Suprapubic skin (tissue), 4 donors: Measurements from ENCODE around the gene TRIO. TPM values are rescaled to one million over a fixed set of nuclear protein-coding genes. Genes with fewer than 3 reads are reported as not detected.

Experiments
- DNase-seq, 2 donors: peaks; one replicate each; pipeline ENCODE4 v3.0.0-alpha.2; 2019; ENCODE audit warnings: low spot score in 2 of 2
- H3K27ac ChIP-seq: fragments of 200-600 bp; sonication (generic); one replicate; pipeline ENCODE4 v1.5.1; 2019
- H3K27me3 ChIP-seq: fragments of 200-600 bp; sonication (generic); one replicate; pipeline ENCODE4 v1.5.1; 2019
- H3K36me3 ChIP-seq: fragments of 200-600 bp; sonication (generic); one replicate; pipeline ENCODE4 v1.5.1; 2019
- H3K4me1 ChIP-seq: fragments of 200-600 bp; sonication (generic); one replicate; pipeline ENCODE4 v1.5.1; 2019
- H3K4me3 ChIP-seq: fragments of 200-600 bp; sonication (generic); one replicate; pipeline ENCODE4 v1.5.1; 2019; ENCODE audit warnings: mild to moderate bottlenecking
- H3K9me3 ChIP-seq: fragments of 200-600 bp; sonication (generic); one replicate; pipeline ENCODE4 v1.5.1; 2019
- EP300 ChIP-seq: sonication (generic); formaldehyde crosslinking; IDR thresholded peaks from one replicate; pipeline ENCODE4 v1.6.1; 2017; ENCODE audit warnings: antibody characterized with exemption
- POLR2A ChIP-seq, 2 donors: fragments of 450-650 bp; IDR thresholded peaks; one replicate each; pipeline ENCODE4 v1.6.1; 2017; ENCODE audit warnings: antibody characterized with exemption in 2 of 2, mild to moderate bottlenecking in 2 of 2, moderate library complexity in 2 of 2
- POLR2AphosphoS5 ChIP-seq, 3 donors: sonication (generic); formaldehyde crosslinking; IDR thresholded peaks; one replicate each; pipeline ENCODE4 v1.6.1; 2017; ENCODE audit warnings: antibody characterized with exemption in 3 of 3
- WGBS: methylation state at CpG from one replicate; pipeline ENCODE4 v1.1.5; 2018; 5-methylcytosine and 5-hydroxymethylcytosine counted together
- total RNA-seq, 4 donors: library from RNA; depleted of rRNA; stranded (reverse); fragments of >200 nt; gene quantifications; one replicate each; pipeline ENCODE4 v1.1.0, GENCODE V29; 2016
- TF ChIP-seq, protein P1 (sequence below), 2 donors: fragments of 200-600 bp in 1 of 2; fragments of 450-650 bp in 1 of 2; sonication (generic) in 1 of 2; IDR thresholded peaks; one replicate each; pipeline ENCODE4 v1.5.1; 2016 to 2019; ENCODE audit warnings: antibody characterized with exemption in 2 of 2, mild to moderate bottlenecking in 1 of 2, moderate library complexity in 1 of 2

TRIO gene
- total RNA-seq, 4 donors from 2014 or later = 62.7 to 159 (median 70.4) TPM

DNA sequence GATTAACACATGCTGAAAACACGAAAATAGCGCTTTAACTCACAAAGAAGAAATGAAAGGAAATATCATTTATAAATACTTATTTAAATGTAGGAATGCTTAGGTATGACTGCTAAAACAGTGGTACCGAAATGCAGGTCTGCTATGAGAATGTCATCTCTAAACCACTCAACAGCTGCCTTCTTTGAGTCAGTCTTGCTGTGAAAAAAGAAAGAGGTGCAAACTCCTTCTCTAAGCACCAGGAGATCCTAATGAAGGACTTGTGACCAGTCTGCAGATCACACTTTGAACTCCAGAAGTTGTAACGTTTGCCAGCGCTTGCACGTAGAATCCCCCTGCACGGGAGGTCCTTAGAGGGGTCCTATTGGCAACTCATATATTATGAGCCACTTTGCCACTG is 86.6 kb downstream of the TRIO start:
- no peaks in the 10 kb centered on the region for H3K9me3 ChIP-seq
- no peaks in the 10 kb centered on the region for H3K36me3 ChIP-seq
- 79% methylated on average over 7 of the region's 7 CpGs for WGBS
- no peak for DNase-seq
- H3K27me3 ChIP-seq = no peaks in the 10 kb centered on the region
- no peaks in the 10 kb centered on the region for H3K4me1 ChIP-seq
- H3K27ac ChIP-seq = no peak overlapping the region
- TF ChIP-seq POLR2AphosphoS5 (IDR thresholded peaks at IDR 0.05) (no peak), EP300 (no peak), POLR2A (IDR thresholded peaks at IDR 0.05) (no peak)
- TF ChIP-seq, protein P1, sequence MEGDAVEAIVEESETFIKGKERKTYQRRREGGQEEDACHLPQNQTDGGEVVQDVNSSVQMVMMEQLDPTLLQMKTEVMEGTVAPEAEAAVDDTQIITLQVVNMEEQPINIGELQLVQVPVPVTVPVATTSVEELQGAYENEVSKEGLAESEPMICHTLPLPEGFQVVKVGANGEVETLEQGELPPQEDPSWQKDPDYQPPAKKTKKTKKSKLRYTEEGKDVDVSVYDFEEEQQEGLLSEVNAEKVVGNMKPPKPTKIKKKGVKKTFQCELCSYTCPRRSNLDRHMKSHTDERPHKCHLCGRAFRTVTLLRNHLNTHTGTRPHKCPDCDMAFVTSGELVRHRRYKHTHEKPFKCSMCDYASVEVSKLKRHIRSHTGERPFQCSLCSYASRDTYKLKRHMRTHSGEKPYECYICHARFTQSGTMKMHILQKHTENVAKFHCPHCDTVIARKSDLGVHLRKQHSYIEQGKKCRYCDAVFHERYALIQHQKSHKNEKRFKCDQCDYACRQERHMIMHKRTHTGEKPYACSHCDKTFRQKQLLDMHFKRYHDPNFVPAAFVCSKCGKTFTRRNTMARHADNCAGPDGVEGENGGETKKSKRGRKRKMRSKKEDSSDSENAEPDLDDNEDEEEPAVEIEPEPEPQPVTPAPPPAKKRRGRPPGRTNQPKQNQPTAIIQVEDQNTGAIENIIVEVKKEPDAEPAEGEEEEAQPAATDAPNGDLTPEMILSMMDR (IDR thresholded peaks at IDR 0.05) = no peak
- H3K4me3 ChIP-seq = no peak overlapping the region

DNA sequence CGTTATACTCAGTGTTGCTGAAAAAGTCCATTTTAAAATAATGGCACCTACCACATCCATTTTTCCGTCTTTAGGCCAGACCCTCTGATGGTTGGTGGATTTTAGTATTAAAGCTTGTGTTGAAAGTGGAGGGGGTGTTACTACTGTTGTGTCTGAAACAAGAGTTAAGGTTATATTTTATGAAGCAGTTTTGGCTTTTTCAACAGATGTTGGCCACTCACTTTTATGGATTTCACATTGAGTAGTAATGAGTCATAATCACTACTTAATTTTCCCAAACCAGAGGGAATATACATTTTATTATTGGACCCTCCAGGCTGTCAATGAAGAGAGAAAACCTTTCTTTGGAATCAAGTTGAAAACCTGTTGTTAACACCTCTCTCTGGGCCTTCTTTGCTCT is 88.0 kb downstream of the TRIO start:
- DNase-seq = no peak
- no peak overlapping the region for H3K4me3 ChIP-seq
- WGBS = 88% methylated on average over 2 of the region's 2 CpGs
- no peak overlapping the region for H3K27ac ChIP-seq
- H3K36me3 ChIP-seq = no peaks in the 10 kb centered on the region
- no peaks in the 10 kb centered on the region for H3K27me3 ChIP-seq
- H3K4me1 ChIP-seq = no peaks in the 10 kb centered on the region
- TF ChIP-seq POLR2A (IDR thresholded peaks at IDR 0.05) = no peak
- TF ChIP-seq, protein P1 (IDR thresholded peaks at IDR 0.05) = no peak
- TF ChIP-seq EP300 = no peak
- TF ChIP-seq POLR2AphosphoS5 (IDR thresholded peaks at IDR 0.05) = no peak
- no peaks in the 10 kb centered on the region for H3K9me3 ChIP-seq

DNA sequence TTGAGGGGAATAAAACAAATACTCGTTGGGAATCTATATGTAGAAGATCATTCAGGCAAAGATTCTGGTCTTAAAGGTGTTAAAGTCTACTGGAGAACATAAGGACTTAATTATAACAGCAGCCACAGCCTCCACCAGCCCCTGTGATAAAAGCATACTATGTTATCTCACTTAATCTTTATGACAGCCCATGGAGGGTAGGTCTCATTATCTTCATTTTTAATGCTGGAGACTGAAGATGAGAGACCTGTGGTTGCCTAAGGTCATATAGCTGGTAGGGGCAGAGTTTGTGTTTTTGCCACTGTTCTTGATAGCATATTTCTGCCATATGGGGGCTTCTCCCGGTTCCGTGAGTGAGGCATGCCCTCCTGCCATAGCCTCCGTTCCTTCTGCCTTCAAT is 88.7 kb downstream of the TRIO start:
- 98% methylated on average over 4 of the region's 4 CpGs for WGBS
- DNase-seq = no peak
- no peaks in the 10 kb centered on the region for H3K27me3 ChIP-seq
- no peaks in the 10 kb centered on the region for H3K9me3 ChIP-seq
- TF ChIP-seq EP300 = no peak
- TF ChIP-seq POLR2AphosphoS5 (IDR thresholded peaks at IDR 0.05) = no peak
- TF ChIP-seq, protein P1 (IDR thresholded peaks at IDR 0.05) = no peak
- TF ChIP-seq POLR2A (IDR thresholded peaks at IDR 0.05) = no peak
- H3K27ac ChIP-seq = no peak overlapping the region
- H3K4me1 ChIP-seq = no peaks in the 10 kb centered on the region
- no peaks in the 10 kb centered on the region for H3K36me3 ChIP-seq
- no peak overlapping the region for H3K4me3 ChIP-seq

DNA sequence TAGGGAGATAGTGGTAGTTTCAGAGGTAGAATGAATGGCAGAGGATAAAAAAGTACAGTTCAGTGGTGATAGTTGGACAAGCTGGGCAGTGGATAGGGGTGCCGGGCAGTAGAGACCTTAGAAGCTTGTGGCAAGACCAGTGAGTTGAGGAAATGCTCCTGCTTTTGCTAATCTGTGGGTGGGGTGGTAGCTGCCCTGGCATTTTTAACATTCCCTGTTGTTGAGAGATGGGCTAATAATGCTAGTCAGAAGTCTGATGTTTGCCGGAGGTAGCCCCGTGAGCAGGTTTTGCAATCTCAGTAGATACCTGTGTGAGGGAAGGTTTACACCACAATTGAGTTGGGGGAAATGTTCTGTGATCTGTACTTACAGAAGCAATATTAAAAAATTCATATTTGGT is 91.1 kb downstream of the TRIO start:
- 85% methylated on average over 3 of the region's 3 CpGs for WGBS
- Histone ChIP-seq H3K27me3 (no peaks in the 10 kb centered on the region), H3K4me1 (no peaks in the 10 kb centered on the region), H3K36me3 (no peaks in the 10 kb centered on the region), H3K4me3 (no peak overlapping the region), H3K9me3 (no peaks in the 10 kb centered on the region), H3K27ac (no peak overlapping the region)
- DNase-seq = no peak
- TF ChIP-seq POLR2AphosphoS5 (IDR thresholded peaks at IDR 0.05) (no peak), POLR2A (IDR thresholded peaks at IDR 0.05) (no peak), EP300 (no peak)
- TF ChIP-seq, protein P1 (IDR thresholded peaks at IDR 0.05) = no peak

DNA sequence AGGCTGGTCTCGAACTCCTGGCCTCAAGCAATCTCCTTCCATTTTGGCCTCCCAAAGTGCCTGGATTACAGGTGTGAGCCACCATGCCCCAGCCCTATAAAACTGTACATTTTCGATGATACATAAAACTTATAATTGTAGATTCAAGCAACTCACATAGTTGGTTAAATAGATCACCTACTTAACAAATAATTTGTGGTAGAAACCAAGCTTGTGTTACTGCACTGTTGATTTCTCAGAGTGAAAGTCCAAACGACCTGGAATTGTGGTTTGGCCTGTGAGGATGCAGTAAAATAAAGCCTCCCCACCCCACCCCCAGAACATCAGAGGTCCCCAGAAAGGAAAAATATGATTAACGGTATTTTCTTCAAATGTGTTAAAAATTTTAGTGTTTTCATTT is 92.7 kb downstream of the TRIO start:
- WGBS = 83% methylated on average over 4 of the region's 4 CpGs

More for the DNA sequence above, 92.7 kb downstream of the TRIO start:
- DNase-seq = no peak
- no peaks in the 10 kb centered on the region for H3K9me3 ChIP-seq
- TF ChIP-seq EP300 = no peak
- no peak for TF ChIP-seq POLR2A (IDR thresholded peaks at IDR 0.05)
- TF ChIP-seq, protein P1 (IDR thresholded peaks at IDR 0.05) = no peak
- no peak for TF ChIP-seq POLR2AphosphoS5 (IDR thresholded peaks at IDR 0.05)
- no peaks in the 10 kb centered on the region for H3K27me3 ChIP-seq
- H3K4me1 ChIP-seq = peaks cover 4% of the 10 kb centered on the region
- H3K27ac ChIP-seq = no peak overlapping the region
- no peaks in the 10 kb centered on the region for H3K36me3 ChIP-seq
- no peak overlapping the region for H3K4me3 ChIP-seq
